Activated CD4-positive, alpha-beta T cell treated with anti-CD3 and anti-CD28 coated beads for 36 hours (primary cell): ENCODE measurements around the gene LEMD2. TPM values are rescaled to one million over a fixed set of nuclear protein-coding genes. Genes with fewer than 3 reads are reported as not detected.
A peak's percentile ranks its signal among the peaks of the same experiment; 100 is the strongest.

Experiments used
- ATAC-seq: fragments of 200-7000 bp; cut with Tn5 transposase; one replicate; pipeline ENCODE4 v1.10.0; 2021; ENCODE audit warnings: mild to moderate bottlenecking, moderate library complexity
- CTCF ChIA-PET: fragments of 350-600 bp; sonication (Branson Sonifier 250); formaldehyde crosslinking; loops from one replicate; lab custom pipeline; 2021; ENCODE audit warnings: antibody characterized with exemption; lab: Charles Lee
- POLR2A ChIA-PET: fragments of 350-600 bp; sonication (Branson Sonifier 250); formaldehyde crosslinking; loops from one replicate; lab custom pipeline; 2021; ENCODE audit warnings: antibody characterized with exemption, inconsistent platforms; lab: Charles Lee
- DNase-seq: peaks from one replicate; pipeline ENCODE4 v3.0.0-alpha.2; 2020
- H3K27ac Mint-ChIP-seq: one replicate; pipeline ENCODE4 v1.8.0; 2021; ENCODE audit warnings: mixed read lengths
- H3K27me3 Mint-ChIP-seq: one replicate; pipeline ENCODE4 v1.8.0; 2021; ENCODE audit warnings: mixed read lengths
- H3K36me3 Mint-ChIP-seq: one replicate; pipeline ENCODE4 v1.8.0; 2021; ENCODE audit warnings: low read depth, mixed read lengths
- H3K4me1 Mint-ChIP-seq: one replicate; pipeline ENCODE4 v1.8.0; 2021; ENCODE audit warnings: mixed read lengths
- H3K4me3 Mint-ChIP-seq: one replicate; pipeline ENCODE4 v1.8.0; 2021; ENCODE audit warnings: mild to moderate bottlenecking, moderate library complexity, mixed read lengths
- H3K9me3 Mint-ChIP-seq: one replicate; pipeline ENCODE4 v1.8.0; 2021; ENCODE audit warnings: low read depth, mixed read lengths
- intact Hi-C, 2 experiments: fragments of 100-400 bp; cut with DNase I in 1 of 2; cut with micrococcal nuclease in 1 of 2; formaldehyde crosslinking; loops; one replicate each; pipeline versions ENCODE4 v1.14.2 to v1.15.1; 2022 to 2024; cut with DNase I, micrococcal nuclease
- total RNA-seq, 2 experiments: library from RNA; stranded (reverse); gene quantifications; one replicate each; pipeline ENCODE4 v1.2.3, GENCODE V29; 2021

Gene LEMD2
- total RNA-seq, 2 experiments from 2014 or later: 55.2 to 61.5 TPM

DNA sequence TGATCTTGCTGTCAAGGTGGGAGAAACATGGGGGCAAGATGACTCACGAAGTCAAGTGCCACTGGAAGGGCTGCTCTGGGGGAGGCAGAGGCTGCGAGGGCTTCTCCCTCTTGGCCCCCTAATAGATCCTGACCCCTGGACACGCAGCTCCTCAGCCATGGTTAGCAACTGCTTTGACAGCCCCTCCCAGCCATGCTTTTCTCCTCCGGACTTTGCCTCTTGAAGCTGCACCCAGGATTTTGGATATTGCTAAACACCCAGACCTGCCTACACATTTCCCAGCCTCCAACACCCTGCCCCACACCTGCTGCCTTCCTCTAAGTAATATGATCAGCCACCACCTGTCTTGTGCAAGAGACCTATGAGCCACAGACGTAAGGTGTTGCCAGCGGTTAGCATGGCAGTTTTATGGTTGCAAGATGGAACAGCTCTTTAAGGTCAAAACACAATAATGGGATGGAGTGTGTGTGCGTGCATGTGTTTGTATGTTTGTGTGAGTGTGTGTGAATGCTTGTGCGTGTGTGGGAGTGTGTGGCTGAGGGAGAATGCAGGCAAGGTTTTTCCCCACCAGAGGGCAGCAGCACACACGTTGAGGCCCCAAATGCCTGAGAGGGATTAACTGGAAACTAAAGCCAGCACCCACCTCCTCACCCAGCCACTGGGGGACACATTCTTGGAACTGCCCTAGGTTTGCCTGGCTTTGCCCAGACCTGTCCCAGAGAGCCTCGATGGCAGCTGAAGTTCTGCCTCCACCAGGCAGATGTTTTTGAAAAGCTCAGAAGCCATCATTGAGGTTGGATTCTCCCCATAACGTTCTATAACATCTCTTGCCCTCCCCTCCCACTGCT lies 44.7 kb downstream of the LEMD2 start:
- intact Hi-C loops: loop anchor here (1.0 to 10.0 kb wide), 5 partner anchors 18 to 411 kb away; partner anchors contain the start of gene UQCC2 (in 1 of the 2)
- ChIA-PET CTCF (interaction anchor here (0.6 to 5.2 kb wide), 13 partner anchors 26 to 515 kb away, joined by 3 to 29 read pairs (median 4); partner anchors contain the start of genes KIFC1 and UQCC2), POLR2A (no interaction called here)
- Mint-ChIP-seq H3K4me1 (no peaks in the 10 kb centered on the region), H3K27me3 (no peaks in the 10 kb centered on the region), H3K4me3 (no peak overlapping the region), H3K27ac (no peak overlapping the region), H3K9me3 (no peaks in the 10 kb centered on the region), H3K36me3 (no peaks in the 10 kb centered on the region)
- ATAC-seq (peak; percentile 89), DNase-seq (peak; percentile 85)

DNA sequence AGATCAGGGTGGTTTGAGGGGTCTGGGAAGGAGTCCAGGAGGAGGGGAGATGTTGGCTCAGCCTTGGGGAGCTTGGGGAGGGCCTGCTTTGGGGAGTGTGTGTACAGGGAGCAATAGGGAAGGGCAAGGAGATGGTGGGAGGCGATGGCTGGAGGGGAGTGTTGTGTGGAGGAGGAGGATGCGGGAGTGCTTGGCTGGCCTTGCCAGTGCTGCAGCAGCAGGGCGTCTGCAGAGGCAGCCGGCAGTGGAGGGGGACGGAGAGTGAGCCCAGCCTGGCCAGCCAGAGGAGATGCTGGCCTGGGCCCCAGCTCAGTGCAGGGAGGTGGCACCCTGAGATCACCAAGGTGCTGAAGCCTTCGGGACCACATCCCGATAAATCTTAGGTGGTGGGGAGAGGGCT lies 46.1 kb downstream of the LEMD2 start:
- H3K27ac Mint-ChIP-seq: no peak overlapping the region
- ChIA-PET CTCF (interaction anchor here (0.9 to 5.2 kb wide), 7 partner anchors 28 to 412 kb away, joined by 3 to 29 read pairs (median 5); partner anchors contain the start of gene UQCC2), POLR2A (no interaction called here)
- H3K4me3 Mint-ChIP-seq: no peak overlapping the region
- no peaks in the 10 kb centered on the region for H3K9me3 Mint-ChIP-seq
- DNase-seq: no peak
- ATAC-seq: no peak
- H3K27me3 Mint-ChIP-seq: no peaks in the 10 kb centered on the region
- no peaks in the 10 kb centered on the region for H3K4me1 Mint-ChIP-seq
- H3K36me3 Mint-ChIP-seq: no peaks in the 10 kb centered on the region
- intact Hi-C loops: loop anchor here in 1 of 2 experiments (10.0 kb wide), 1 partner anchor 412 kb away; no protein-coding TSS in a partner anchor

DNA sequence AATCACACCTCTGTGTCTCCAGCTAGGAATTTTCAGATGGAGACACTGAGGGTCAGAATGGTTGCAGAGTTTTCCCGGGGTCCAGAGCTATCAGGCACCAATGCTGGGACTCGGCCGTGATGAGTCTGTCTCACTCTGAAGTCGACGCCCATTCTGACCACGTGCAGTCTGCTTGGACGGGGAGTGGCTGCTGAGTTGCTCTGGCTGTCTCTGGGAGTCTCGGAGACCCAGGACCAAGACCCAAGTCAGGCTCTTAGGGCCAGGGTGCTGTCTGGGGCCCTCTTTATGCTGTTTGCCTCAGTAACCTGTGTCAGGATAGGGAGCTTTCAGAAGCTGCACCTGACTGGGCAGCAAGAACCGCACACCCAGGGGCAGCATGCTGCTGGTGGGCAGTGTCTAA lies 46.8 kb downstream of the LEMD2 start:
- intact Hi-C loops: loop anchor here in 1 of 2 experiments (10.0 kb wide), 1 partner anchor 413 kb away; no protein-coding TSS in a partner anchor
- CTCF ChIA-PET: interaction anchor here (0.9 kb wide), 1 partner anchor 173 kb away, joined by 3 read pairs; no protein-coding TSS in a partner anchor
- H3K4me1 Mint-ChIP-seq: no peaks in the 10 kb centered on the region
- no peaks in the 10 kb centered on the region for H3K36me3 Mint-ChIP-seq
- H3K27me3 Mint-ChIP-seq: no peaks in the 10 kb centered on the region
- no peak overlapping the region for H3K27ac Mint-ChIP-seq
- no peaks in the 10 kb centered on the region for H3K9me3 Mint-ChIP-seq
- DNase-seq (no peak), ATAC-seq (no peak)
- POLR2A ChIA-PET: interaction anchor here (0.6 kb wide), 1 partner anchor 909 kb away, joined by 4 read pairs; no protein-coding TSS in a partner anchor
- H3K4me3 Mint-ChIP-seq: no peak overlapping the region

DNA sequence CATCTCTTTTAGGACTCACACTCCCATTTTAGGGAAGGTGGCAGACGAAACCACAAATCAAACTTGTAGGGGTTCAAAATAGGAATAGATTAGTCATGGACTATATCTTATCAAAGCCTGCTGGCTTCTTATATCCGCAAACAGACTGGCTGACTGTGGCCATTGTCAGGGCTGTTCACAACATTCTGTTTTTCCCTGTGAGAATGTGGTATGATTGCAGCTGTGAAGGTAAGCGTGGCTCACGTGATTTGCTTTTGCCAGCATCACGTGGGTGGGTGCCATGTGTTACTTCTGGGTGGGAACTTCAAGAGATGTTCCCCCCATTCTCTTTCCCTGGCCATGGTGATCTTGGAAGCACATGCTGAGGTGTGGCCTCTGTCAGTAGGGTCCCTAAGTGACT lies 48.1 kb downstream of the LEMD2 start:
- H3K4me1 Mint-ChIP-seq: no peaks in the 10 kb centered on the region
- no peak for DNase-seq
- ChIA-PET POLR2A (no interaction called here), CTCF (interaction anchor here (1.0 kb wide), 1 partner anchor 13 kb away, joined by 3 read pairs; no protein-coding TSS in a partner anchor)
- H3K9me3 Mint-ChIP-seq: no peaks in the 10 kb centered on the region
- H3K27ac Mint-ChIP-seq: no peak overlapping the region
- H3K36me3 Mint-ChIP-seq: no peaks in the 10 kb centered on the region
- H3K4me3 Mint-ChIP-seq: no peak overlapping the region
- ATAC-seq: no peak
- intact Hi-C loops: loop anchor here in 1 of 2 experiments (10.0 kb wide), 1 partner anchor 414 kb away; no protein-coding TSS in a partner anchor
- no peaks in the 10 kb centered on the region for H3K27me3 Mint-ChIP-seq

DNA sequence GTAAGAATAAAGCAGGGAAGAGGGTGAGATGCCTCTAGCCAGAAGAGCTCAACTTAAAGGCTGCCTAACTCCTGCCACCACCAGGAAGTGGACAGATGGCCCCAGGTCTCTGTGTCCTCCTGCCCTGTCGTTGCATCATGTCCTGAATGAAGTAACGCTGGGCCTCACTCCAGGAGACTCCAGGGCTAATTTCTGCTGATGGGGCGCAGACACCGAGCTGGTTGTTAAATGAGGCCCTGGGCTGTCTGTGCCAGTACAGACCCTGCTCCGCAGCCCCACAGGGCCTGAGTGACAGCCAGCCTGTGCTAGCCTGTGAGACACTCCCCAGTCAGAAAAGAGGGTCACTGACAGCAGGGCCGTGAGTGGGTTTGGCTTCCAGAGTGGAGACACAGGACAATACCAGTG lies 48.7 kb downstream of the LEMD2 start:
- intact Hi-C loops: loop anchor here in 1 of 2 experiments (10.0 kb wide), 1 partner anchor 415 kb away; no protein-coding TSS in a partner anchor
- ATAC-seq: no peak
- Mint-ChIP-seq H3K27ac (no peak overlapping the region), H3K4me3 (no peak overlapping the region), H3K4me1 (no peaks in the 10 kb centered on the region), H3K9me3 (no peaks in the 10 kb centered on the region), H3K36me3 (no peaks in the 10 kb centered on the region), H3K27me3 (no peaks in the 10 kb centered on the region)
- POLR2A ChIA-PET: no interaction called here
- CTCF ChIA-PET: interaction anchor here (0.7 kb wide), 1 partner anchor 9 kb away, joined by 3 read pairs; no protein-coding TSS in a partner anchor
- no peak for DNase-seq

DNA sequence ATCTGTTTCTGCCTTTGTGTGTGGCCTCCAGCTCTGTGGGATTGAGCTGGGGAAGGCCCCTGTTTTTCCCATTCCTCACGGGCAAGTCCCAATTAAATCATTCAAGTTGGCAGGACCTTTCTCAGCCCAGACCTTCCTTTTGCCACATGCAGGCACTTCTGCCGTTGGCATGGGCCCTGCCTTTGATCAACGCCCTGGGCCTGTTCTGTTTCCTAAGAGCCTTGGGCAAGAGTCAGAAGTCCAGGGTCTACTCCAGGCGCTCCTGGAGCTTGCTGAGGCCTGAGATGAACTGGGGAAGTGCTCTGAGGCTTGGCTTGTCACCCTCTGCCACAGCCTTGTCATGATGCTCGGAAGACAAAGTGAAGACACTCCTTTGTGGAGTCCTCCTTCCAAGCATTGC lies 49.4 kb downstream of the LEMD2 start:
- intact Hi-C loops: no loop called here
- DNase-seq: no peak
- no peak overlapping the region for H3K4me3 Mint-ChIP-seq
- no peaks in the 10 kb centered on the region for H3K36me3 Mint-ChIP-seq
- ChIA-PET POLR2A (no interaction called here), CTCF (interaction anchor here (0.6 to 0.7 kb wide), 2 partner anchors 8 to 416 kb away, joined by 3 to 4 read pairs; no protein-coding TSS in a partner anchor)
- no peaks in the 10 kb centered on the region for H3K27me3 Mint-ChIP-seq
- ATAC-seq: no peak
- H3K4me1 Mint-ChIP-seq: no peaks in the 10 kb centered on the region
- H3K27ac Mint-ChIP-seq: no peak overlapping the region
- H3K9me3 Mint-ChIP-seq: no peaks in the 10 kb centered on the region

DNA sequence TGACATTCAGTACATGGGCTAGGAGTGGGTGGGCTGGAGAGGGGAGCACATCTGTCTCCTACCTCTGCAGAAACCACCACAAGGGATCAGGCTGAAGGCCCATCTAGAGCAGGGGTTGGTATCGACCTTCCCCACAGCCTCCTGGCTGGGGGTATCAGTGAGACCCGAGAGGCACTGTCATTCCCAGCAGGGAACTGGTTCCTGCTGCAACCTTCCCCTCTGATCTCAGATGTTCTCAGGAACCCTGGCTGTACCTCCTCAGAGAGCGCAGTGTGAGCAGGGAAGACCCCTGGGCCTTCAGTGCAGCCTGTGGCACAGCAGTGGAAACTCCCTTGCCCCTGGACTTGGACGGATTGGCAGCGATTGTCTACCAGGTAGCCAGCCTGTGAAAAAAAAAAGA lies 50.1 kb downstream of the LEMD2 start:
- ATAC-seq: no peak
- Mint-ChIP-seq H3K4me1 (no peaks in the 10 kb centered on the region), H3K27ac (no peak overlapping the region), H3K27me3 (no peaks in the 10 kb centered on the region), H3K9me3 (no peaks in the 10 kb centered on the region), H3K36me3 (no peaks in the 10 kb centered on the region), H3K4me3 (no peak overlapping the region)
- POLR2A ChIA-PET: no interaction called here
- CTCF ChIA-PET: no interaction called here
- intact Hi-C loops: no loop called here
- DNase-seq: no peak

DNA sequence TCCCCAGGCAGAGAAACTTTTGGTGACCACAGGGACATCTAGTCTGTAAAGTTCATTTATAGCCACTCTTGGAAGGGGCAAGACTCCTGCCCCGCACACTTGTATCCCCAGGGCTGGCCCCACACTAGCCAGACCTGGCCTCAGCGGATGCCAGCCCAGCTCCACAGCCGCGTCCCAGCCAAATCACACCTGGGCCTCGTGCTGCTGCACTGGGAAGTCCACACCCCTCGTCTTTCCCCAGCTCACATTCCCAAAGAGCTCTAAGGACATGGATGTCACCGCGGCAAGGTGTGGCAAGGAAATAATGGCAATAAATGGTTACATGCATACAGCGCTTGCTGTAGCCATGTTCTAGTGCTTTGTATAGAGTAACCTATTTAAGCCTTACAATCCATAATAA lies 50.8 kb downstream of the LEMD2 start:
- no peak for DNase-seq
- H3K27me3 Mint-ChIP-seq: no peaks in the 10 kb centered on the region
- no peak overlapping the region for H3K4me3 Mint-ChIP-seq
- no peak overlapping the region for H3K27ac Mint-ChIP-seq
- H3K4me1 Mint-ChIP-seq: no peaks in the 10 kb centered on the region
- POLR2A ChIA-PET: no interaction called here
- no peaks in the 10 kb centered on the region for H3K36me3 Mint-ChIP-seq
- ATAC-seq: no peak
- CTCF ChIA-PET: no interaction called here
- H3K9me3 Mint-ChIP-seq: no peaks in the 10 kb centered on the region
- intact Hi-C loops: no loop called here

DNA sequence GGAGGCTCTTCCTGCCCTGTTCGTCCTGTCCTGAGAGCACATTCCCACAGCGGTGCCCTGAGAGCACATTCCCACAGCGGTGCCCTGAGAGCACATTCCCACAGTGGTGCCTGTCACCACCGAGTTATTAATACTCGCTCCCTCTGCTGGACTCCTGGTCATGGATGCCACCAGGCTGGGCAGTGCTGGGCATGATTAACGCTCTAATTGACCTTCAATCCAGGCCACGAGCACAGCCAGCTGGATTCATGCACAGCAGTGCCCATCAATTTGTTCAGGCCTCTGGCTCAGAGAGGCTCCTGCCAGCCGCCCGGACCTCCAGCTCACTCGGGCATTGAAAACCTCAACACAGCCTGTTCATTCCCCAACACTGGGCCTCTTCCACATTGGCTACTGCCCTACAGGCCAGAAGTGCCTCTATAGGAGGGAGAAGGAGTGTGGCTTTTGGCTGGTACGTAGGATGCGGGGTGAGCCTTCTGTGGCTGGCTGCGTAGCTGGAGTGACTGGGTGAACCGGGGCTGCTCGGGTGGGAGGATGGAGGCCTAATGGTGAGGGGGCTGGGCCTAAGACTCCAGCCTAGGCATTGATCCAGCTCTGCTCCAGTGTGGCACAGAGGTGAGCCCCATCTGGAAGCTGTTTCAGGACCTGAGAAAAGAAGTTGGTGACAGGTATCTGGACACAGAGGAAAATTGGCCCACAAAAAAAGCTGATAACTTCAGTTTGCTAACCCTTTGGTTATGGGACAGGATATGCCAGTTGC lies 51.5 kb downstream of the LEMD2 start:
- no peaks in the 10 kb centered on the region for H3K36me3 Mint-ChIP-seq
- H3K4me1 Mint-ChIP-seq: no peaks in the 10 kb centered on the region
- intact Hi-C loops: no loop called here
- no peaks in the 10 kb centered on the region for H3K9me3 Mint-ChIP-seq
- H3K4me3 Mint-ChIP-seq: no peak overlapping the region
- no peak overlapping the region for H3K27ac Mint-ChIP-seq
- ChIA-PET CTCF (interaction anchor here (1.0 kb wide), 1 partner anchor 14 kb away, joined by 3 read pairs; no protein-coding TSS in a partner anchor), POLR2A (no interaction called here)
- no peak for ATAC-seq
- no peak for DNase-seq
- no peaks in the 10 kb centered on the region for H3K27me3 Mint-ChIP-seq

DNA sequence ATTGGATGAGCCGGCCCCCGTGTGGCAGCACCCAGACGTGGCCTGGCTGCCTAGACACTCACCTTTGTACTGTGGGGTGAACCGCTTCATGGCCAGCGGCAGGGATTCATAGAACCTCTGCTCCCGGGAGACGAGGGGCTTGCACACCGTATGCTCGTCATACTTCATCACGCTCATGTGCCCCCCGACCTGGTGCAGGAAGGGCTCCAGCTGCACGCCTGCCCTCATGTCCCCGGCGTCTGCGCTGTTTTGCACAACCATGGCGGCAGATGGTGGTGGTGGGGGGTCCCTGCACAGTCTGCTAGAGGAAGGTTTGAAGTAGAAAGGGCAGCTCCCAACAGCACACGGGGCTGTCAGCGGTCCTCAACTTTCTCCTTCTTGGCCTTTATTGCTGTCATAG lies 53.7 kb downstream of the LEMD2 start:
- Mint-ChIP-seq H3K4me1 (no peaks in the 10 kb centered on the region), H3K27ac (no peak overlapping the region), H3K27me3 (no peaks in the 10 kb centered on the region), H3K36me3 (no peaks in the 10 kb centered on the region), H3K9me3 (no peaks in the 10 kb centered on the region), H3K4me3 (no peak overlapping the region)
- intact Hi-C loops: no loop called here
- no peak for ATAC-seq
- no peak for DNase-seq
- ChIA-PET CTCF (no interaction called here), POLR2A (no interaction called here)

DNA sequence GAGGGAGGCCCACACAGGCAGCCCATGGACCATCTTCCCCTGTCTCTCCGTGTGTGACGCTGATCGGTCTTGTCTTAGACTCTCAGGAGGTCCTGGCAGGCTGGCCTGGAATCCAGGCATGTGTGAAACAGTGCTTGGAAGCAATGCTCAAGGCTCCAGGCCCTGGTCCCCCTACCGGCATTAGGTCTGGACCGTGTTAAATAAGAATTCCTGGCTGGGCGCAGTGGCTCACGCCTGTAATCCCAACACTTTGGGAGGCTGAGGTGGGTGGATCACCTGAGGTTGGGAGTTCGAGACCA lies 55.3 kb downstream of the LEMD2 start:
- H3K4me1 Mint-ChIP-seq: no peaks in the 10 kb centered on the region
- ChIA-PET POLR2A (no interaction called here), CTCF (no interaction called here)
- intact Hi-C loops: no loop called here
- DNase-seq (no peak), ATAC-seq (no peak)
- no peaks in the 10 kb centered on the region for H3K27me3 Mint-ChIP-seq
- H3K4me3 Mint-ChIP-seq: no peak overlapping the region
- no peaks in the 10 kb centered on the region for H3K9me3 Mint-ChIP-seq
- H3K27ac Mint-ChIP-seq: no peak overlapping the region
- H3K36me3 Mint-ChIP-seq: no peaks in the 10 kb centered on the region
